Transverse colon (tissue), 4 donors: Measurements from ENCODE around the gene ZNF335.

Experiments used
- CTCF ChIP-seq, 5 experiments: fragments of 200-600 bp in 3 of 5; fragments of 450-650 bp in 2 of 5; sonication (generic) in 3 of 5; IDR thresholded peaks; 1 replicate in 2 of 5; 2 replicates in 3 of 5; pipeline ENCODE4 v1.5.1; 2016 to 2017; ENCODE audit warnings: antibody characterized with exemption in 5 of 5, inconsistent platforms in 3 of 5, mild to moderate bottlenecking in 2 of 5, moderate library complexity in 1 of 5
- EP300 ChIP-seq: sonication (generic); formaldehyde crosslinking; IDR thresholded peaks from one replicate; pipeline ENCODE4 v1.6.1; 2017; ENCODE audit warnings: antibody characterized with exemption, low read depth
- POLR2A ChIP-seq: fragments of 450-650 bp; IDR thresholded peaks from one replicate; pipeline ENCODE4 v1.6.1; 2016; ENCODE audit warnings: antibody characterized with exemption, mild to moderate bottlenecking, moderate library complexity
- POLR2AphosphoS5 ChIP-seq, 3 donors: sonication (generic); formaldehyde crosslinking; IDR thresholded peaks; one replicate each; pipeline ENCODE4 v1.6.1; 2016; ENCODE audit warnings: antibody characterized with exemption in 3 of 3

- TF ChIP-seq CTCF (IDR thresholded peaks at IDR 0.05) = no peak
- no peak for TF ChIP-seq EP300
- no peak for TF ChIP-seq POLR2A
- TF ChIP-seq POLR2AphosphoS5 (IDR thresholded peaks at IDR 0.05) = no peak
These were observed 64.6 kb downstream of the ZNF335 start for GRCh38 chr20:45907219-45907948.
